T47D (cell line): Measurements from ENCODE around the gene ILKAP.
A peak's percentile ranks its signal among the peaks of the same experiment; 100 is the strongest.

Experiments used
- DNase-seq, 2 experiments: peaks; one replicate each; pipeline versions ENCODE4 v3.0.0 to v3.0.0-alpha.2; 2011 to 2012; ENCODE audit warnings: low read depth in 1 of 2, low spot score in 1 of 2
- JUND ChIP-seq: IDR thresholded peaks from 2 replicates; pipeline ENCODE4 v1.6.1; 2012; ENCODE audit warnings: low read depth
- in situ Hi-C: cut with HindIII; loops from 2 replicates; pipeline ENCODE4 v1.10.0; 2016; ENCODE audit warnings: low sequenced_read_pairs, low pct_unique_long_range_greater_than_20kb

ILKAP gene

DNA sequence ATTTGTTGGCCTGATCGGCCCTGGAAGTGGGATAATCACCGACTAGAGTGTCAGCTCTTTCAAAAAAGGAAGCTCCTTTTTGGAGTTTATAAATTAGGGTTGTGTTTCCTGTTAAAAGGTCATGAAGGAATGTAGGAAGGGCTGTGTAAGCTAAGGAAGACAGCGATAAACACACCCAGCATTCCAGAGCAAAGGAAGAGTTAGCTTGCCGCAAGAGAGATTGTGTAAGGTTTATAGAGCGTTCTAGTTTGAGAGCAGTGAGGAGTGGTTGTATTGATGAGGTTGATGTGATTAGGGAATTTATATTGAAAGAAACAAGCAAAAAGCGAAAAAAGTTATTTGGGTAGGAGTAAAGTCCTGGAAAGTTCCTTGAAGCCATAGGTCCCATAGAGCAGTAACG, 3.5 kb upstream of the ILKAP start:
- in situ Hi-C loops = no loop called here
- TF ChIP-seq JUND = no peak
- no peak for DNase-seq

DNA sequence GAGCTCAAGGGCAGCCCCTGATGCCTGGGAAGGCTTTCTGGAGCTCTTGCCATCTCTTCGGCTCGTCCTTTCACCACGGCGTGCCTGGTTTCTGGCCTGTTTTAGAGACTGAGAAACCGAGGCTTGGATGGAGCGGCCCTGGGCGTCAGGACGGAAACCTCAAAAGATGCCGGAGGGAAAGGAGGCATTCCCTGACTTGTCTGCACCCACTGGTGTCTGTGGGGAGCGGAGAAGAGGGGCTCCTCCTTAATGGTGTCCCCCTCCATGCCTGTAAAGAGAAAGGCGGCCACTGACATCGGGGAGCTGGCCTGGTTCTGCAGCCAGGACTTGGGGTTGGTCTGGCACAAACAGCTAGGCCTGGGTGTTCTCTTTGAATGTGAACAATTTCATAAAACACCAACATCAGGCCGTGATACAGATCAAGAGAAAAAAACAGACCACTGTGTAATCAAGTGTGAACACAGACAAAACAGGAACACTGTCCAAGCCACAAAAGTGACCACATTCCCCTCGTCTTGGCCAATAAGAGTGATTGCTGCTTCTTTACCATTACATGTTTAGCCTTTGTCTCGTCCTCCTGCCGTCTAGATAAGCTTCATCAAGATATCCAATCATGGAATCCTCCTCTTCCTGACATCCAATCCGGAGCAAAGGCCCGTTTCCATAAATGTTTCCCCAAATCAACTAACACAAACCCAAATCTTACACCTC, 633 bp upstream of the ILKAP start:
- TF ChIP-seq JUND = no peak
- no peak for DNase-seq
- in situ Hi-C loops = no loop called here

DNA sequence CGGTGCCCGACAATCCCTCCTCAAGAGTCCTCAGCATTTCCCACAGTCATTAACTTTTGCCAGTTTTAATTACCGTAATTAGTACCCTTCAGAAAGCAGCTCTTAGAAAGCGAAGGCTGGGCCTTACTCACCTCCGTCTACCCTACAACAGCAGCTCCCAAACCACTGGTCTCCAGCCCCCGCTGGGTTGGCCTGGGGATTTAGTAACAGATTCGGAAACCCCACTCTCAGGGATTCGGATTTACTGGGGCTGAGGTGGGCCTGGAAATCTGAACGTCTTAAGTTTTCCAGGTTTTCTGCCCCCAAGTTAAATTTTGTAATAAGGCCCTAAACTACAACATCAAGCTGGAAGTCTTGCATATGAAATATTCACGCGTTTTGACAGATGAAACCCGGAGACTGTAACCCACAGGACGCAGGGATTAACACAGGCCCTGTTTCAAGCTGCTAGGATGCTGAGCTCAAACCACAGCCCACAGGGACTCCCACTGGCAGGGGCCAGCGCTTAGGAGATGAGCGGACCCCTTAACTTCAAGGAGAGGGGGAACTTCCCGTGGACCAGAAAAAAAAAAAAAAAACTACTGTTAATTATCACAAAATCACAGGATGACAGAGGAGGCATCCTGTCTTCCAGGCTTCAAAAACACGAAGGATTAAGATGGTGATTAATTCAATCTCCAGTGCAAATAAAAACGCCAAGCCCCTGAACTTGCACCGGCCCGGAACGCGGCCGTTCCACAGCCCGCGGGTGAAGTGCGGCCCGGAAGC, 985 bp downstream of the ILKAP start:
- TF ChIP-seq JUND = no peak
- in situ Hi-C loops = no loop called here
- DNase-seq = peak in 1 of 2 experiments; percentile 23

- no peak for DNase-seq
- TF ChIP-seq JUND = no peak
- in situ Hi-C loops = no loop called here
Observed at GRCh38 chr2:238190445-238190844, 13.1 kb downstream of the ILKAP start.

GRCh38 chr2:238187618-238188548, 15.6 kb downstream of the ILKAP start:
- in situ Hi-C loops = no loop called here
- no peak for TF ChIP-seq JUND
- DNase-seq = no peak

GRCh38 chr2:238183821-238184220, 19.7 kb downstream of the ILKAP start:
- DNase-seq = no peak
- in situ Hi-C loops = no loop called here
- no peak for TF ChIP-seq JUND

GRCh38 chr2:238182362-238182761, 21.1 kb downstream of the ILKAP start:
- in situ Hi-C loops = no loop called here
- DNase-seq = no peak
- TF ChIP-seq JUND = no peak

GRCh38 chr2:238180554-238180953, 22.9 kb downstream of the ILKAP start:
- in situ Hi-C loops = no loop called here
- TF ChIP-seq JUND = no peak
- no peak for DNase-seq

GRCh38 chr2:238176613-238177012, 26.9 kb downstream of the ILKAP start:
- no peak for DNase-seq
- in situ Hi-C loops = no loop called here

DNA sequence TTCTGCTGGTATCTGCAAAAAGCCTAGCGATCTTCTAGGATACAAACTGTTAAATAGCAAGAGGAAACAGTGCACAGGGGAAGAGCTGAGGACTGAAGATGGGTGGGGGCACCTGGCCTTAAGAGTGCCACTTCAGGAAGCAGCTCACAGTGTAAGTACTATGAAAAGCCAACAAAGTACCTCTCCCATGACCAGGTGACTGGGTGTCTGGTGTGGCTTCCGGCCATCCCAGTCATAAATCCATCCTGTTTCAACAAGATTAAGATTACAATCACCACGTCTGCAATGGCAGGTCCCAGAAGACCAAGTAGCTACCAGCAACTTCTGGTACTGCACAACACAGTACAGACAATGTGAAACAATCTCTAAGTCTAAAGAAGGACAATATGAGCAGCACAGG, 28.8 kb downstream of the ILKAP start:
- no peak for TF ChIP-seq JUND
- in situ Hi-C loops = no loop called here
- DNase-seq = no peak

More at GRCh38 chr2:238176613-238177012, 26.9 kb downstream of the ILKAP start:
- no peak for TF ChIP-seq JUND

- TF ChIP-seq JUND = no peak
- in situ Hi-C loops = no loop called here
- DNase-seq = no peak
Observed at GRCh38 chr2:238174291-238174690, 29.2 kb downstream of the ILKAP start.

DNA sequence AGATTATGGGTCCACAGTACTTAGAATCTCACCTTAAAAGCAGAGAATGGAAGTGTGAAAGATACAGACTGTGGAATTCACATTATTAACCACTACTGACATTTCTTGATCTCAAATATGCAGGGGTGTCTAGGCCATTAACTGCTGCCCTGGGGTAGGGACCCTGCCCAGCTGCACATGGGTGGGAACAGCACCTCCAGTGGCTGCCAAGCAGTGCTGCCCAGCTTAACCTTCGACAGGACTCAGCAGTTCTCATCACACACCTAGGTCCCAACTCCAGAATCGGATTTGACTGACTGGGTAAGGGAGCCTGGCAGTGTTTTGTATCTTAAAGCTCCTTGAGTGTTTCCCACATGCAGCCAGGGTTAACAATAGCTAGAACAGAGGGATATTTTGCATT, 29.8 kb downstream of the ILKAP start:
- in situ Hi-C loops = no loop called here
- no peak for DNase-seq
- no peak for TF ChIP-seq JUND

- no peak for TF ChIP-seq JUND
- in situ Hi-C loops = no loop called here
- DNase-seq = no peak
Observed at GRCh38 chr2:238172439-238172838, 31.1 kb downstream of the ILKAP start.
